ENCODE measurements around the gene ZNF493. TPM values are rescaled to one million over a fixed set of nuclear protein-coding genes. Genes with fewer than 3 reads are reported as not detected.
A peak's percentile ranks its signal among the peaks of the same experiment; 100 is the strongest.

ZNF493 gene
- total RNA-seq, 1 experiment from 2014 or later, result 26.4 TPM

DNA sequence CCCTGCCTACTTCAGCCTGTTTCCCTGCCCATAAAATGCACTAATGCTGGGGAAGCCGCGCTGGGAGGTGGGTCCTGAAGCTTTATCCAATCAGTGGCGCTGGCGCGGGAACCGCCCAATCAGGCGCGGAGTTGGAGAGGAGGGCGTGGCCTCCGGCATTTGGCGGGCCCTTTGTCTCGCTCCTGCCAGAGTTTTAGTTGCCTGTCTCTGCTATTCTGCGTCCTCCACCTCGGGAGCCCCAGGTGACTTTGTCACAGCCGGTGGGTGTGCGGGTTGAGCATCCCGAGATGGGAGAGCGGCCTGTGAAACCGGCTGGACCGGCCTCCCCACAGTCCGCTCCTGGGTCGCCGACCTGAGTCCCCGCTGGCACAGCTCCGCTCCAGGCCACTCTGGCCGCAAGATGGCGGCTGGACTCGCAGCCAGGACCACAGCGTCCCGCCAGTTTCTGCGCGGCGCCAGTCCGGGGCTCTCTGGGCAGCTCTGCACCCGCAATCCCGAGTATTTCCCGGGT, 77.8 kb downstream of the ZNF493 start:
- Mint-ChIP-seq H3K27me3 (ENCODE audit: low read depth) (no peaks in the 10 kb centered on the region; the same call in 1 of the 2 replicates), H3K36me3 (ENCODE audit: insufficient read depth in 1 of 3, low read depth in 3 of 3) (peaks cover 5 to 12% (median 6%) of the 10 kb centered on the region in 3 experiments; a peak in 6 of 7 replicates), H3K27ac (peak overlapping the region; percentile 89 to 97 (median 90); a peak in 6 of 7 replicates), H3K4me1 (peaks cover 0 to 14% of the 10 kb centered on the region in 2 experiments; a peak in 2 of 4 replicates), H3K4me3 (peak overlapping the region; percentile 74 to 82), H3K9me3 (peaks cover 2 to 16% of the 10 kb centered on the region in 2 experiments; a peak in 3 of 5 replicates)
- H3K4ac ChIP-seq (ENCODE audit: low read depth, low read length), result peak overlapping the region; percentile 99; the same call in 1 of the 2 replicates
- no peaks in the 10 kb centered on the region for H3K9me3 ChIP-seq (ENCODE audit: control insufficient read depth, low read depth, low read length)
- H4K20me1 ChIP-seq (ENCODE audit: control insufficient read depth, insufficient read depth, insufficient read length), result no peaks in the 10 kb centered on the region
- WGBS (ENCODE audit: extremely low coverage, insufficient read length, low lambda C conversion rate), result no CpG with 5 or more reads among the region's 37 CpGs
- peak overlapping the region; percentile 96 for H3K9ac ChIP-seq (ENCODE audit: extremely low read depth, insufficient read length, low read length)
- peak; percentile 95 for DNase-seq
- no peak overlapping the region for H2AFZ ChIP-seq (ENCODE audit: low read length)
- H3K4me2 ChIP-seq (ENCODE audit: insufficient read depth, insufficient read length, low read length), result peak overlapping the region; percentile 35
- no peak for TF ChIP-seq CTCF (conservative IDR thresholded peaks at IDR 0.05)
- H2BK120ac ChIP-seq (ENCODE audit: low read depth, low read length, poor library complexity, severe bottlenecking), result peak overlapping the region; percentile 100
- H4K91ac ChIP-seq (ENCODE audit: insufficient read length, low read depth, low read length), result no peak overlapping the region
- H2BK12ac ChIP-seq (ENCODE audit: insufficient read length, low read depth, low read length), result no peak overlapping the region
- H3K27ac ChIP-seq (ENCODE audit: insufficient read length, low read depth, low read length), result peak overlapping the region; percentile 65
- H3K23me2 ChIP-seq (ENCODE audit: insufficient read length, low read depth, low read length, poor library complexity, severe bottlenecking), result peaks cover 3% of the 10 kb centered on the region
- H4K5ac ChIP-seq (ENCODE audit: insufficient read length, low read depth, low read length), result peak overlapping the region; percentile 81
- peak overlapping the region; percentile 100 for H3K18ac ChIP-seq (ENCODE audit: insufficient read length, low read depth, low read length)
- H2BK20ac ChIP-seq (ENCODE audit: low read depth, low read length, poor library complexity, severe bottlenecking), result no peak overlapping the region
- no peak overlapping the region for H3K23ac ChIP-seq (ENCODE audit: insufficient read length, low read depth, low read length)
- no peak overlapping the region for H2AK5ac ChIP-seq (ENCODE audit: insufficient read length, low read length)
- H2BK5ac ChIP-seq (ENCODE audit: insufficient read length, low read length), result peak overlapping the region; percentile 89
- no peak overlapping the region for H2BK15ac ChIP-seq (ENCODE audit: low read depth, low read length)
- no peaks in the 10 kb centered on the region for H3K27me3 ChIP-seq (ENCODE audit: insufficient read depth, low read length)
- no peak overlapping the region for H3K56ac ChIP-seq (ENCODE audit: insufficient read length, low read depth, low read length)
- peaks cover 3% of the 10 kb centered on the region for H3K79me1 ChIP-seq (ENCODE audit: insufficient read depth, low read depth, low read length, poor library complexity, severe bottlenecking)
- H3K14ac ChIP-seq (ENCODE audit: insufficient read depth, low read length), result peak overlapping the region; percentile 100
- peak overlapping the region; percentile 97 for H3T11ph ChIP-seq (ENCODE audit: low read length)
- no peaks in the 10 kb centered on the region for H3K79me2 ChIP-seq (ENCODE audit: insufficient read depth, low read length)
- no peak overlapping the region for H4K8ac ChIP-seq (replicated peaks; ENCODE audit: insufficient read length, low read depth, low read length)
- H3K4me1 ChIP-seq (ENCODE audit: insufficient read depth, low read length), result no peaks in the 10 kb centered on the region

Other genes with a start within 250 kb of the ZNF493 start
- gene ZNF708, start 67.7 kb upstream of the ZNF493 start, total RNA-seq (2021), result 34.2 and 34.4 TPM in 2 replicates
- gene ZNF738, start 38.1 kb upstream of the ZNF493 start, total RNA-seq (2021), result 63.2 and 63.3 TPM in 2 replicates
- 11.2 and 12.1 TPM in 2 replicates for gene ZNF429, start 108.5 kb downstream of the ZNF493 start, total RNA-seq (2021)